HCT116 (cell line): ENCODE measurements around the gene SARM1. TPM values are rescaled to one million over a fixed set of nuclear protein-coding genes. Genes with fewer than 3 reads are reported as not detected.

ENCODE experiments used
- ATAC-seq: fragments of 200-7000 bp; cut with Tn5 transposase; 2 replicates; pipeline ENCODE4 v1.9.1; 2020; ENCODE audit warnings: mild to moderate bottlenecking, moderate library complexity
- BruUV-seq: library from RNA; stranded (reverse); fragments of 400-500 nt; replicated peaks from 2 replicates; lab custom pipeline; 2021; lab: Mats Ljungman, UMichigan
- CTCF ChIA-PET: fragments of 300-600 bp; sonication (Branson Sonifier 250); formaldehyde crosslinking; loops from one replicate; lab custom pipeline; 2021; ENCODE audit warnings: antibody characterized with exemption; lab: Charles Lee
- POLR2A ChIA-PET: fragments of 300-600, 350-600 bp; sonication (Branson Sonifier 250); formaldehyde crosslinking; loops from one replicate; lab custom pipeline; 2021; ENCODE audit warnings: antibody characterized with exemption; lab: Charles Lee
- RAD21 ChIA-PET, 2 experiments: fragments of 300-600 bp; sonication (Branson Sonifier 250); formaldehyde crosslinking; loops; one replicate each; lab custom pipeline; 2023; ENCODE audit warnings: low total read pairs in 2 of 2; ENCODE audit not compliant: uncharacterized antibody in 2 of 2, unreplicated experiment in 2 of 2, low non-redundant PET in 1 of 2; lab: Charles Lee
- DNase-seq: peaks from one replicate; pipeline ENCODE4 v3.0.0-alpha.2; 2010; ENCODE audit warnings: low read depth, low spot score
- H2AFZ ChIP-seq: fragments of 200-600 bp; shearing (Covaris generic), sonication (generic); 2 replicates; pipeline ENCODE4 v1.6.1; 2017; ENCODE audit warnings: low read depth, mixed run types, mixed read lengths, antibody characterized with exemption, low read length; ENCODE audit not compliant: poor library complexity, severe bottlenecking
- H3K27ac ChIP-seq: 2 replicates; pipeline ENCODE4 v1.5.1; 2012; ENCODE audit warnings: low read depth, low read length
- H3K27me3 ChIP-seq: fragments of 200-600 bp; sonication (generic); 2 replicates; pipeline ENCODE4 v1.6.1; 2016; ENCODE audit warnings: mixed run types, low read length, mixed read lengths; ENCODE audit not compliant: insufficient read depth
- H3K36me3 ChIP-seq, 2 experiments: fragments of 200-500 bp in 1 of 2; fragments of 200-600 bp in 1 of 2; sonication (Bioruptor generic) in 1 of 2; sonication (generic) in 1 of 2; 2 replicates each; pipeline versions ENCODE4 v1.5.1 to v1.6.1; 2014 to 2016; ENCODE audit warnings: low read length in 2 of 2, inconsistent platforms in 1 of 2, mixed read lengths in 1 of 2, mixed run types in 1 of 2; ENCODE audit not compliant: insufficient read depth in 2 of 2, control insufficient read depth in 1 of 2
- H3K4me1 ChIP-seq, 2 experiments: fragments of 200-600 bp in 1 of 2; sonication (generic) in 1 of 2; 2 replicates each; pipeline versions ENCODE4 v1.5.1 to v1.6.1; 2012 to 2017; ENCODE audit warnings: low read length in 2 of 2, inconsistent platforms in 1 of 2, mild to moderate bottlenecking in 1 of 2, mixed read lengths in 1 of 2, mixed run types in 1 of 2, moderate library complexity in 1 of 2; ENCODE audit not compliant: insufficient read depth in 2 of 2, control insufficient read depth in 1 of 2
- H3K4me2 ChIP-seq: fragments of 200-600 bp; sonication (generic); 2 replicates; pipeline ENCODE4 v1.6.1; 2017; ENCODE audit warnings: mixed run types, low read length, mixed read lengths
- H3K4me3 ChIP-seq, 2 experiments: fragments of 200-600 bp in 1 of 2; sonication (generic) in 1 of 2; replicated peaks in 1 of 2; 2 replicates each; pipeline ENCODE4 v1.5.1; 2011 to 2016; ENCODE audit warnings: low read length in 2 of 2, control low read depth in 1 of 2, low read depth in 1 of 2, mild to moderate bottlenecking in 1 of 2, mixed read lengths in 1 of 2, mixed run types in 1 of 2
- H3K79me2 ChIP-seq: fragments of 200-600 bp; sonication (generic); 2 replicates; pipeline ENCODE4 v1.6.1; 2017; ENCODE audit warnings: mild to moderate bottlenecking, mixed run types, low read length, moderate library complexity, mixed read lengths; ENCODE audit not compliant: insufficient read depth
- H3K9ac ChIP-seq: fragments of 200-600 bp; sonication (generic); 2 replicates; pipeline ENCODE4 v1.6.1; 2016; ENCODE audit warnings: low read length, mixed read lengths
- H3K9me2 ChIP-seq: fragments of 200-600 bp; sonication (generic), shearing (Covaris generic); 2 replicates; pipeline ENCODE4 v1.6.1; 2017; ENCODE audit warnings: mixed run types, mild to moderate bottlenecking, moderate library complexity; ENCODE audit not compliant: insufficient read depth
- H3K9me3 ChIP-seq, 2 experiments: fragments of 200-500 bp in 1 of 2; fragments of 200-600 bp in 1 of 2; sonication (Bioruptor generic) in 1 of 2; sonication (generic) in 1 of 2; 2 replicates each; pipeline ENCODE4 v1.6.1; 2014 to 2017; ENCODE audit warnings: low read length in 2 of 2, mixed read lengths in 2 of 2, inconsistent platforms in 1 of 2, low read depth in 1 of 2, mild to moderate bottlenecking in 1 of 2, mixed run types in 1 of 2, moderate library complexity in 1 of 2; ENCODE audit not compliant: control insufficient read depth in 1 of 2, insufficient read depth in 1 of 2
- H4K20me1 ChIP-seq: fragments of 200-600 bp; sonication (generic), shearing (Covaris generic); 2 replicates; pipeline ENCODE4 v1.6.1; 2017; ENCODE audit warnings: mixed run types, mild to moderate bottlenecking, moderate library complexity; ENCODE audit not compliant: insufficient read depth
- FOSL1 ChIP-seq: IDR thresholded peaks from 2 replicates; pipeline ENCODE4 v1.6.1; 2012; ENCODE audit warnings: low read depth
- JUND ChIP-seq: IDR thresholded peaks from 2 replicates; pipeline ENCODE4 v1.6.1; 2012
- POLR2A ChIP-seq: IDR thresholded peaks from 2 replicates; pipeline ENCODE4 v1.7.0; 2011; ENCODE audit warnings: borderline replicate concordance; ENCODE audit not compliant: insufficient read depth, insufficient read length; ENCODE audit errors: extremely low read depth
- RAD21 ChIP-seq: IDR thresholded peaks from 2 replicates; pipeline ENCODE4 v1.6.1; 2012; ENCODE audit warnings: low read depth, mild to moderate bottlenecking
- SRF ChIP-seq: IDR thresholded peaks from 2 replicates; pipeline ENCODE4 v1.6.1; 2012; ENCODE audit warnings: low read depth
- TCF7L2 ChIP-seq: IDR thresholded peaks from 2 replicates; pipeline ENCODE4 v1.7.0; 2011; ENCODE audit warnings: borderline replicate concordance, inconsistent platforms; ENCODE audit not compliant: insufficient read depth, insufficient read length; ENCODE audit errors: extremely low read depth
- ZNF274 ChIP-seq: fragments of 200-500 bp; sonication (Bioruptor generic); IDR thresholded peaks from 2 replicates; pipeline ENCODE4 v1.6.1; 2014; ENCODE audit warnings: mild to moderate bottlenecking, low read depth, low read length, inconsistent platforms
- intact Hi-C: fragments of 100-400 bp; cut with micrococcal nuclease; formaldehyde crosslinking; loops from 2 replicates; pipeline ENCODE4 v1.10.0; 2022
- total RNA-seq: library from RNA; stranded (reverse); gene quantifications from one replicate; pipeline ENCODE4 v1.2.1, GENCODE V29; 2021; ENCODE audit not compliant: unreplicated experiment
- TF ChIP-seq, protein P1 (sequence below), 3 experiments: fragments of 200-600 bp in 1 of 3; sonication (generic) in 1 of 3; IDR thresholded peaks in 2 of 3; conservative IDR thresholded peaks in 1 of 3; 2 replicates each; pipeline ENCODE4 v1.5.1; 2012 to 2017; ENCODE audit warnings: low read depth in 2 of 3, low read length in 2 of 3, antibody characterized with exemption in 1 of 3, borderline replicate concordance in 1 of 3, control low read depth in 1 of 3, mild to moderate bottlenecking in 1 of 3, mixed read lengths in 1 of 3, mixed run types in 1 of 3, moderate library complexity in 1 of 3; ENCODE audit not compliant: insufficient read depth in 1 of 3
- TF ChIP-seq, protein P2 (sequence below): IDR thresholded peaks from 2 replicates; pipeline ENCODE4 v1.6.1; 2012
- TF ChIP-seq, protein P3 (sequence below): IDR thresholded peaks from 2 replicates; pipeline ENCODE4 v1.6.1; 2012; ENCODE audit warnings: low read depth

Gene SARM1
- total RNA-seq, 1 experiment from 2014 or later = 1.3 TPM

DNA sequence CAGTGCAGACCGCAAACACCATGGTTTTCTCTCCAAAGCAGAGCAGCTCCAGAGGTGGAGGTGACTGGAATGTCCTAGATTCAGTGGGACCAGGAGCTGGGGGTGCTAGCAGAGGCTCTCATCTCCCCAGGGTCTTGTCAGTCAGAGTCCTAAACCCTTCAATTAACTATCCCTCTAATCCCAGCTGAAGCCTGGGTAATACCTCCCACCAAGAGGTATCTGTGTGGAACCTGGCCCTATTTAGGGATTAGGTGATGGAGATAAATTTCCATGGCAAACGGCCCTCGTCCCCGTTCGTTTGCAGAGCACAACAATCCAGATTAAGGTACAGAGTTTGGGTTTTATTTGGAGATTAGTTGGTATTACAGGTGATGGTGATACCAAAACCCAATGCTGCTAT is 8.3 kb upstream of the SARM1 start:
- Histone ChIP-seq H3K9me3 (no peaks in the 10 kb centered on the region), H3K27me3 (no peaks in the 10 kb centered on the region), H3K4me3 (no peak overlapping the region), H3K36me3 (peaks cover 15 to 20% of the 10 kb centered on the region in 2 experiments; a peak in 3 of 4 replicates), H3K79me2 (peaks cover 11% of the 10 kb centered on the region), H3K4me1 (peaks cover 7 to 9% of the 10 kb centered on the region in 2 experiments; a peak in 2 of 4 replicates), H3K27ac (no peak overlapping the region)
- no TSS peak for BruUV-seq
- ATAC-seq = no peak
- TF ChIP-seq TCF7L2 (no peak), SRF (no peak), POLR2A (no peak)
- TF ChIP-seq, protein P1, sequence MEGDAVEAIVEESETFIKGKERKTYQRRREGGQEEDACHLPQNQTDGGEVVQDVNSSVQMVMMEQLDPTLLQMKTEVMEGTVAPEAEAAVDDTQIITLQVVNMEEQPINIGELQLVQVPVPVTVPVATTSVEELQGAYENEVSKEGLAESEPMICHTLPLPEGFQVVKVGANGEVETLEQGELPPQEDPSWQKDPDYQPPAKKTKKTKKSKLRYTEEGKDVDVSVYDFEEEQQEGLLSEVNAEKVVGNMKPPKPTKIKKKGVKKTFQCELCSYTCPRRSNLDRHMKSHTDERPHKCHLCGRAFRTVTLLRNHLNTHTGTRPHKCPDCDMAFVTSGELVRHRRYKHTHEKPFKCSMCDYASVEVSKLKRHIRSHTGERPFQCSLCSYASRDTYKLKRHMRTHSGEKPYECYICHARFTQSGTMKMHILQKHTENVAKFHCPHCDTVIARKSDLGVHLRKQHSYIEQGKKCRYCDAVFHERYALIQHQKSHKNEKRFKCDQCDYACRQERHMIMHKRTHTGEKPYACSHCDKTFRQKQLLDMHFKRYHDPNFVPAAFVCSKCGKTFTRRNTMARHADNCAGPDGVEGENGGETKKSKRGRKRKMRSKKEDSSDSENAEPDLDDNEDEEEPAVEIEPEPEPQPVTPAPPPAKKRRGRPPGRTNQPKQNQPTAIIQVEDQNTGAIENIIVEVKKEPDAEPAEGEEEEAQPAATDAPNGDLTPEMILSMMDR (IDR thresholded peaks at IDR 0.05 in 2 of 3, conservative IDR thresholded peaks at IDR 0.05 in 1 of 3; ENCODE audit: borderline replicate concordance in 1 of 3, insufficient read depth in 1 of 3, low read depth in 2 of 3, low read length in 2 of 3) = no peak
- TF ChIP-seq, all 23 proteins: peak for 0
- intact Hi-C loops = no loop called here
- DNase-seq = no peak
- no peak overlapping the region for H2AFZ ChIP-seq
- no peaks in the 10 kb centered on the region for H3K9me2 ChIP-seq
- H4K20me1 ChIP-seq = no peaks in the 10 kb centered on the region
- H3K4me2 ChIP-seq = no peak overlapping the region
- no peak overlapping the region for H3K9ac ChIP-seq
- ChIA-PET RAD21 (no interaction called here), CTCF (no interaction called here), POLR2A (no interaction called here)

DNA sequence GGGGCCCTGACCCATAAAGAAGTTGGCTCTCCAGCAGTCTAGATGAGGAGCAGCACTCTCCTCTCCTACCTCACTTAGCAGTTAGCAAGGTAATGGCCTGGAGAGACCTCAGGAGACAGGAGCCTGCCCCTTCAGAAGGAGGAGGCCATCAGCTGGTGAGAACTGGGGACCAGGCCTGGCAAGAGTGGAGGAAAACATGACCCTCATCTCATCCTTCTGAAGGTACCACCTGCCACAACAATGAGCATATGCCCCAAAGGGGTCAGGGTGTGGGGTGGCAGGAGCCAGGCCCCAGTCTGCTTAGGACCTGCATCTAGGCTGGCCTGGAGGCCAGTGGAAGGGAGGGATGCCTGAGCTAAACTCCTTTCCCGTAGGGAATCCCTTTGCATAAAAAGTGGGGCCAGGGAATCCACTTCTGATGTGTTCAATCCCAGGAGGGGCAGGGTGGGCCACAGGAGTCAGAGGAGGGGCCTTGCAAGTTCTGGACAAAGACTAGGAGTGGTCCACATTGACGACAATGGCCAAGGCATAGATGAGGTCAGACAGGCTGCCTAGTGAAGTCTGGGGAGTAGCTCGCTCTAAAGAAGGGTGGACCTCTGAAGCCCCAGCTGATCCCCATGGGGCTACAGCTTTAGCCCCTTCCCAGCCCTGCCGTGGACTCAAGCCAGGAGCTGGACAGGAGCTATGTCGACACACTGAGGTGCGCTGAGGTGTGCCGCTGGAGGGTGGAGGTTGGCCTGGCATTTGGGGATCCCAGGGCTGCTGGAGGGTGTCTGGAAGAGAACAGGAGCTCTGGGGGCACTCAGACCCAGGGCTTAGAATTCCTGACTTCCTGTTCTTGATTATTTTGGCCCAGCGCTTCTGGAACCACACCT is 7.5 kb upstream of the SARM1 start:
- ChIA-PET POLR2A (no interaction called here), RAD21 (no interaction called here), CTCF (no interaction called here)
- Histone ChIP-seq H3K36me3 (peaks cover 15 to 18% of the 10 kb centered on the region in 2 experiments; a peak in 3 of 4 replicates), H3K4me2 (no peak overlapping the region), H3K4me1 (peaks cover 0 to under 1% of the 10 kb centered on the region in 2 experiments; a peak in 1 of 4 replicates), H4K20me1 (no peaks in the 10 kb centered on the region), H3K9me3 (no peaks in the 10 kb centered on the region), H3K27me3 (no peaks in the 10 kb centered on the region), H3K9ac (no peak overlapping the region), H2AFZ (no peak overlapping the region), H3K4me3 (no peak overlapping the region), H3K79me2 (peaks cover 3% of the 10 kb centered on the region; the same call in 1 of the 2 replicates), H3K27ac (no peak overlapping the region), H3K9me2 (no peaks in the 10 kb centered on the region)
- intact Hi-C loops = no loop called here
- ATAC-seq = no peak
- no TSS peak for BruUV-seq
- no peak for DNase-seq
- TF ChIP-seq, protein P2, sequence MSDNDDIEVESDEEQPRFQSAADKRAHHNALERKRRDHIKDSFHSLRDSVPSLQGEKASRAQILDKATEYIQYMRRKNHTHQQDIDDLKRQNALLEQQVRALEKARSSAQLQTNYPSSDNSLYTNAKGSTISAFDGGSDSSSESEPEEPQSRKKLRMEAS = no peak
- TF ChIP-seq, protein P3, sequence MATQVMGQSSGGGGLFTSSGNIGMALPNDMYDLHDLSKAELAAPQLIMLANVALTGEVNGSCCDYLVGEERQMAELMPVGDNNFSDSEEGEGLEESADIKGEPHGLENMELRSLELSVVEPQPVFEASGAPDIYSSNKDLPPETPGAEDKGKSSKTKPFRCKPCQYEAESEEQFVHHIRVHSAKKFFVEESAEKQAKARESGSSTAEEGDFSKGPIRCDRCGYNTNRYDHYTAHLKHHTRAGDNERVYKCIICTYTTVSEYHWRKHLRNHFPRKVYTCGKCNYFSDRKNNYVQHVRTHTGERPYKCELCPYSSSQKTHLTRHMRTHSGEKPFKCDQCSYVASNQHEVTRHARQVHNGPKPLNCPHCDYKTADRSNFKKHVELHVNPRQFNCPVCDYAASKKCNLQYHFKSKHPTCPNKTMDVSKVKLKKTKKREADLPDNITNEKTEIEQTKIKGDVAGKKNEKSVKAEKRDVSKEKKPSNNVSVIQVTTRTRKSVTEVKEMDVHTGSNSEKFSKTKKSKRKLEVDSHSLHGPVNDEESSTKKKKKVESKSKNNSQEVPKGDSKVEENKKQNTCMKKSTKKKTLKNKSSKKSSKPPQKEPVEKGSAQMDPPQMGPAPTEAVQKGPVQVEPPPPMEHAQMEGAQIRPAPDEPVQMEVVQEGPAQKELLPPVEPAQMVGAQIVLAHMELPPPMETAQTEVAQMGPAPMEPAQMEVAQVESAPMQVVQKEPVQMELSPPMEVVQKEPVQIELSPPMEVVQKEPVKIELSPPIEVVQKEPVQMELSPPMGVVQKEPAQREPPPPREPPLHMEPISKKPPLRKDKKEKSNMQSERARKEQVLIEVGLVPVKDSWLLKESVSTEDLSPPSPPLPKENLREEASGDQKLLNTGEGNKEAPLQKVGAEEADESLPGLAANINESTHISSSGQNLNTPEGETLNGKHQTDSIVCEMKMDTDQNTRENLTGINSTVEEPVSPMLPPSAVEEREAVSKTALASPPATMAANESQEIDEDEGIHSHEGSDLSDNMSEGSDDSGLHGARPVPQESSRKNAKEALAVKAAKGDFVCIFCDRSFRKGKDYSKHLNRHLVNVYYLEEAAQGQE = no peak
- no peak for TF ChIP-seq RAD21
- TF ChIP-seq FOSL1 = no peak
- no peak for TF ChIP-seq ZNF274
- no peak for TF ChIP-seq TCF7L2
- no peak for TF ChIP-seq JUND
